HS-27A (cell line): ENCODE results near the gene ZNF320.
"Not testable (repeated sequence)": the region's sequence is repeated elsewhere in the genome, so short reads cannot be mapped to it uniquely, and the experiment has no call there.

Experiments
- DNase-seq: peaks from one replicate; pipeline ENCODE4 v3.0.0-alpha.2; 2012; ENCODE audit warnings: low read depth, missing footprints

The ZNF320 gene

GRCh38 chr19:52922841-52923777 lies 25.7 kb upstream of the ZNF320 start, which contains the start of gene ZNF888:
TSS of gene ZNF888 (minus strand) at chr19:52923428. CDS start at chr19:52917873, 5,555 bp downstream.
- peak; percentile 80 for DNase-seq

DNA sequence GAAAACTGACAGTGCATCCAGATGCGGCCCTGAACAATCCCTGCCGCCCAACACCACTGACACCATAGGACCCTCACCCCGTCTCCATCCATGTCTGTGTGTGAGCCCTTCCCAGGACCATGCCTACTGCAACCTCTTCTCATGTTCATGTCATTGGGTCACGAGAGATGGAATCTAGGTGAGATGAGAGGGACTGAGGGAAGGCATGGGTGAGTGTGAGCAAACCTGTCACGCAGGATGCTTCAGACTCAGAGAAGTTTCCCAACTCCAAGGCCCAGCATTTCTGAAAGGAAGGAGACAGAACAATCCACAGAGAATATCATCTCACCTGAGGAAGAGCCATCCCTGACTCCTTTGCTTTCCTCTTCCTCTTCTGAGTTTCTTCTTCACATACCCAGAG lies 20.1 kb upstream of the ZNF320 start:
- DNase-seq: no peak

DNA sequence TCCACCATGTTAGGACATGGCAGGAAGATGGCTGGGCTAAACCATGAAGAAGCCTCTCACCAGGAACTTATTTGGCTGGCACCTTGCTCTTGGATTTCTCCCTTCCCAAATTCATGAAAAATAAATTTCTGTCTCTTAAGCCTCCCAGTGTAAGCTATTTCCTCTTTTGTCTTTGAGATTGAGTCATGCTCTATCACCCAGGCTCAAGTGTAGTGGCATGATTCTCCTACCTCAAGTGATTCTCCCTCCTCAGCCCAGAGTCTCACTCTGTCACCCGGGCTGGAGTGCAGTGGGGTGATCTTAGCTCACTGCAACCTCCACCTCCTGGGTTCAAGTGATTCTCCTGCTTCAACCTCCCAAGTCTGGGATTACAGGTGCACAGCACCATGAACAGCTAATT lies 13.2 kb upstream of the ZNF320 start:
- DNase-seq: no peak

DNA sequence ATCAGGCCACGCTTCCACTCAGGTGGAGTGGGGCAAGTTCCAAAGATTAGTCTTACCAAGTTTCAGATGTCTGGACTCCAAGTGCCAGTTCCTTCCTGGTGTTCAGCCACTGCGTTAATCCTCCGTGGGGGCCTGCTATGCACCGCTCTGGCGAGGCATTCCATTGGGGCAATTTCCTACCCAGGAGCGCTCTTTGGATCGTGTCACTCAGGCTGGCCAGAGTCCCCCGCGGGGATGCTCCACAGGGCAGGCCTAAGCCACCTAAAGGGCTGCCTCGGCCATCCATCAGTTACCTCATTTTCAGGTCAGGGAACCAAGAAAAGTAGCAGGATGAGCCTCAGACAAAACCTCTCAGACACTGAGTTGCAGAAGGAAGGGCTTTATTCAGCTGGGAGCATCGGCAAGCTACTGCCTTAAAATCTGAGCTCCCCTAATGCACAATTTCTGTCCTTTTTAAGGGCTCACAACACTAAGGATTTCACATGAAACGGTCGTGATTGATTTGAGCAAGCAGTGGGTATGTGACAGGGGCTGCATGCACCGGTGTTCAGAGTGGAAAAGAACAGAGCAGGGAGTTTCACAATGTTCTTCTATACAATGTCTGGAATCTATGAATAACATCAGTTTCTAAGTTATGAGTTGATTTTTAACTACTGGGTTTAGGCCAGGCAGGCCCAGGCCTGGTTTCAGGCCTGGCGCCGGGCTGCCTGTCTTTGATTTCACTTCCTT lies 6.8 kb upstream of the ZNF320 start:
- not testable (repeated sequence) for DNase-seq

GRCh38 chr19:52901842-52902241 lies 4.4 kb upstream of the ZNF320 start:
- DNase-seq: no peak

- not testable (repeated sequence) for DNase-seq
Measured at GRCh38 chr19:52898596-52898995, 1.2 kb upstream of the ZNF320 start.

DNA sequence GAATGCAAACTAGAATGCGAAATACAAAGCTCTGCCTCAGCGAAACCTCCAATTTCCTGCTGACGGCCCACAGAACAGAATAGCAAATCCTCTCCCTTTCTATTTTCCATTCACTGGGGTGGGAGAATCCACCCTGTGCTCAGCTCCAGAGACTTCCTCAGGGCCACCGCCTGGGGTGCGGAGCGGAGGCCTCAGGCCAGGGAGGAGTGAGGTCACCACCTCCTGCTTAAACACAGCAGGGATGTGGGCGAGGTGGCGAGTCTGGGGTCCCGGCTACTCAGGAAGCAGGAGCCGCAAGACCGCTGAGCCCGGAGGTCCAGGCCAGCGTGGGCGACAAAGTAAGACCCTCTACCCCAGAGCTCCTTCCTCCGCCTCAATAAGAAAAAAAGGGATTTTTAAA lies 666 bp upstream of the ZNF320 start:
- no peak for DNase-seq

DNA sequence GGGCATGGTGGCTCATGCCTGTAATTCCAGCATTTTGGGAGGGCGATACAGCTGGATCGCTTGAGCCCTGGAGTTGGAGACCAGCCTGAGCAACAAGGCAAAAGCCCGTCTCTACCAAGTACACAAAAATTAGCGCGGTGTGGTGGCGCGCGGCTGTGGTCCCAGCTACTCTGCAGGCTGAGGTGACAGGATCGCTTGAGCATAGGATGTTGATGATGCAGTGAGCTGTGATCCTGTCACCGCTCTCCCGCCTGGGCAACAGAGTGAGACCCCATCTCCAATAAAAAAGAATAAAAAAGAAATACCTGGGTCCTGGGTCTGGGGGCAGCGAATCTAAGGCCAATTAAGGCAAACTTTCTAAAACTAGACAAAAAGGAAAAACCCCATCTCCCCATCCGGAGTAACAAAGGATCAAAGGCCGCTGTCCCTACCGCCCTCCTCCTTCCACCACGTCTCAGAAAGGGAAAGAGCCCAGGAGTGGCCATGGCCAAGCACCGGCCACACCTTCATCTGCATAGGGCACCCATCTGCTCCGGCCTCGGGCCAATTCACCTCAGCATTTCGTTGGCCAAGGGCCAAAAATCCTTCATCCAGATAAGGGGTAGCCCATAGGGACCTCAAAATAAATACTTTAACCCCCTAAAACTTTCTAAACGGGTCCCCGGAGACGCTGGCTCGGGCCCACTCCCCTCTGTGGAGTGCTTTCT lies 851 bp downstream of the ZNF320 start:
- DNase-seq: no peak

DNA sequence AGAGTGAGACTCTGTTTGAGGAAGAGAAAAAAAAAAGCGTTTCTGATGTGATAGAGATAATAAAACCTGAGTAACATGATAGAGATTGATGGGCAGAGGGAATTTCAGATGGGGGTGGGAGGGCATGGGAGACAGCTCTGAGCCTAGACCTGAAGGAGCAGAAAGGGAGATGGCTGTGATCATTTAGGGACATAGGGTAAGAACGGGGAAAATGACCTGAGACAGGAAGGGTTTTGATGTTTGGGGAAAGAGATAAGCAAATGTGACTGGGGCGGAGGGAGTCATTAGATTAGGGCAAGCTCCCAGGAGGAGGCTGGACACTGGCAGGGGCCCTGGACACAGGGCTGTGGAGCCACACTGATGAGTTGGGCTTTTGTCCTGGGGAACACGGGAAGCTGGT lies 6.1 kb downstream of the ZNF320 start:
- DNase-seq: no peak

DNA sequence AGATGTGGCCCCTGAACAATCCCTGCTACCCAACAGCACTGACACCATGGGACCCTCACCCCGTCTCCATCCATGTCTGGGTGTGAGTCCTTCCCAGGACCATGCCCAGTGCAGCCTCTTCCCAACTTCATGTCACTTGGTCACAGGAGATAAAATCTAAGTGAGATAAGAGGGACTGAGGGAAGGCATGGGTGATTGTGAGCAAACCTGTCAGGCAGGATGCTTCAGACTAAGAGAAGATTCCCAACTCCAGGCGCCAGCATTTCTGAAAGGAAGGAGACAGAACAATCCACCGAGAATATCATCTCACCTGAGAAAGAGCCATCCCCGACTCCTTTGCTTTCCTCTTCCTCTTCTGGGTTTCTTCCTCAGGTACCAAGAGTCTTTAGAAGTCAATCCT lies 7.5 kb downstream of the ZNF320 start:
- DNase-seq: no peak

- no peak for DNase-seq
Measured at GRCh38 chr19:52889076-52889475, 8.4 kb downstream of the ZNF320 start.

DNA sequence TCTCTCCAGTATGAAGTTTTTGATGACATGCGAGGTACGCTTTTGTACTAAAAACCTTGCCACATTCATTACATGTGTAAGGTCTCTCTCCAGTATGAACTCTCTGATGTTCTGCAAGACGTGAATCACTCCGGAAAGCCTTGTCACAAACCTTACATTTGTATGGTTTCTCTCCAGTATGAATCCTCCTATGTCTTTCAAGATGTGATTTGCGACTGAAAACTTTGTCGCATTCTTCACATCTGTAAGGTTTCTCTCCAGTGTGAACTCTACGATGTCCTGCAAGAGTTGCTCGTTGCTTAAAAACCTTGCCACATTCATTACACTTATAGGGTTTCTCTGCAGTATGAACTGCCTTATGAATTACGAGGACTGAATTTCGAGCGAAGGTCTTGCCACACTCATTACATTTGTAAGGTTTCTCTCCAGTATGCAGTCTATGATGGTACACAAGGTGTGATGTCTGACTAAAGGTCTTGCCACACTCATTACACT lies 16.5 kb downstream of the ZNF320 start:
- DNase-seq: no peak

- DNase-seq: not testable (repeated sequence)
Measured at GRCh38 chr19:52872996-52873395, 24.4 kb downstream of the ZNF320 start.

- no peak for DNase-seq
Measured at GRCh38 chr19:52871466-52871865, 26.0 kb downstream of the ZNF320 start.

DNA sequence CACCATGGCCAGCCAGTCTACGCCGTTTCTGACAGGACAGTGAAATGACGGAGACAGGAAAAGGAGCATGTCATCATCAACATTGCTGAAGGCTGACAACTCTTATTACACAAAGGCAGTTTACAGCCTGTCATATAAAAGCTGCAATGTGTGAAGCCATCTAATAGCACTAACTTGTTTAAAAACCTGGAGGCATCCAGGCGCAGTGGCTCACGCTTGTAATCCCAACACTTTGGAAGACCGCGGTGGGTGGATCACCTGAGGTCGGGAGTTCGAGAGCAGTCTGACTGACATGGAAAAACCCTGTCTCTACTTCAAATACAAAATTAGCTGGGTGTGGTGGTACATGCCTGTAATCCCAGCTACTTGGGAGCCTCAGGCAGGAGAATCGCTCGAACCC lies 29.4 kb downstream of the ZNF320 start:
- DNase-seq: not testable (repeated sequence)

- peak; percentile 26 for DNase-seq
Measured at GRCh38 chr19:52857378-52858191, 39.9 kb downstream of the ZNF320 start, which contains the start of gene ZNF468. TSS of gene ZNF468 (minus strand) at chr19:52857619. CDS start at chr19:52854272, 3,347 bp downstream.

- DNase-seq: not testable (repeated sequence)
Measured at GRCh38 chr19:52856540-52857377, 40.7 kb downstream of the ZNF320 start.
